ENCODE results near the gene NR6A1. TPM values are rescaled to one million over a fixed set of nuclear protein-coding genes. Genes with fewer than 3 reads are reported as not detected.

Gene NR6A1
- polyA plus RNA-seq, 2 of the 4 experiments (the other 2 are of a cell fraction): 1.7 to 3.3 TPM

DNA sequence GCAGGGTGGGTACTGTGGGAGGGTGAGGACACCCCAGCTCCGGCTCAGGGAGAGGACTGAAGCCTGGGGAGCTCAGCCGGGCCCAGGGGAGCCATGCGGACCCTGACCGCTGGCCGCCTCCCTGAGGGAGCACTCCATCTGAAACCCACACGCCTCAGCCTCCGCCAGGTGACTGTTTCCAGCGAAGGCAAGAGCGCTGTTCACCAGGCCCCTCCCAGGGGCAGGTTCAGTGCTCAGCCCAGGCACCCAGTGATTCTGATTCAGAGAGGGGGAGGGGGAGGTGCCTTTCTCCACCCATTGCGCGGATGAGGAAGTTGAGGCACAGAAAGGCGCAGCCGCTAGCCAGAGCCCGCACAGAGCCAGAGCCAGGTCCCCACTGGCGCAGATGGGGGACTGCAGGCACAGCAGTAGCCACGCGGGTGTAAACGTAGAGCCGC lies 293.9 kb downstream of the NR6A1 start:
- peaks cover 7% of the 10 kb centered on the region; the same call in 2 of the 3 replicates for H3K4me1 ChIP-seq
- CTCF ChIA-PET: interaction anchor here (1.0 to 1.9 kb wide), 8 partner anchors 10 to 59 kb away, joined by 3 to 5 read pairs (median 4); no protein-coding TSS in a partner anchor
- H3K4me3 ChIP-seq: peak overlapping the region; percentile 42
- FAIRE-seq: no peak
- DNase-seq (ENCODE audit: low read depth in 1 of 2, low spot score in 1 of 2): peak; percentile 24 to 58
- 41% methylated on average over 6 of the region's 19 CpGs for WGBS (ENCODE audit: missing lambda C conversion rate)
- ATAC-seq: peak; percentile 22 to 45; a peak in 3 of 6 replicates
- H3K4me2 ChIP-seq: peak overlapping the region; percentile 84
- TF ChIP-seq EP300 (IDR thresholded peaks at IDR 0.05) (no peak), ZSCAN20 (CRISPR knock-in tag; IDR thresholded peaks at IDR 0.05) (no peak)
- TF ChIP-seq, protein P1, sequence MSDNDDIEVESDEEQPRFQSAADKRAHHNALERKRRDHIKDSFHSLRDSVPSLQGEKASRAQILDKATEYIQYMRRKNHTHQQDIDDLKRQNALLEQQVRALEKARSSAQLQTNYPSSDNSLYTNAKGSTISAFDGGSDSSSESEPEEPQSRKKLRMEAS (IDR thresholded peaks at IDR 0.05): peak; percentile 37; the same call in 1 of the 2 replicates
- peak overlapping the region; percentile 49 to 79; a peak in 4 of 6 replicates for H3K27ac ChIP-seq
- POLR2A ChIA-PET: no interaction called here
- no peaks in the 10 kb centered on the region for H3K9me3 ChIP-seq

DNA sequence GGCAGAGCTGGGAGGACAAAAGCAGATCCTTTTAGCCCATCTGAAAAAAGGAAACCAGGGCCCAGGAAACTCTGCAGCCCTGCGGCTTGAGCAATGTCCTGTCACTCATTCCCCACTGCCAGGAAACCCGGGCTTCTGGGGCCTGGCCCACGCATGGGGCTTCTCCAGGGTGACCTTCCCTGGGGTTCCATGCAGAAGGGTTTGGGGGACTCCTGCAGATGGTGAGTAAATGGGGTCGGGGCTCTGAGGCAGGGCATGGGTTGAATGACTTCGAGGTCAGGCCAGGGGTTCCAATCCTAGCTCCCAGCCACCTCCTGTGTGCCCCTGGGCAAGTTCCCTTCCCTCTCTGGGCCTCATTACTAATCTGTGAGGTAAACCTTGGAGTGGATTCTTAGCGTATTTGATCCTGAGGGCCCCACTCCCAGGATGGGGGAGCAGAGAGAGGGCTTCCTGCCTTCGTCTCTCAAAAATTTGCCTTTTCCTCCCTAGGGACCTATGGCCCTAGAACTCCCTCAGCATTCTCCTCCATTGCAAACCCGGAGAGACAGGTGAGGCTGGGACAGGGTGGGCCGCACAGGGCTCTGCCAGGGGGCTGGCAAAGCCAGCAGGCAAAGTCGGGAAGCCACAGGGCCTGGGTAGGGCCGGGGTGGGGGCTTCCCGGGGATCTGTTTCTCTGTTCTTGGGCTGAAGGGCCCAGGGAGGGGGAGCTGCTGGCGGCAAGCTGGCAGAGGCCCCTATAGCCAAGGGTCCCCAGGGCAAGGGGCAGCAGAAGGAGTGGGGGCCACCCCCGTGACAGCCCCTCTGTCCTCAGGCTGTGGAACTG lies 295.0 kb downstream of the NR6A1 start:
- Histone ChIP-seq H3K4me1 (peaks cover 7% of the 10 kb centered on the region; the same call in 2 of the 3 replicates), H3K9me3 (no peaks in the 10 kb centered on the region), H3K4me3 (no peak overlapping the region), H3K4me2 (no peak overlapping the region), H3K27ac (no peak overlapping the region)
- ChIA-PET POLR2A (no interaction called here), CTCF (interaction anchor here (1.1 to 2.0 kb wide), 8 partner anchors 10 to 61 kb away, joined by 3 to 6 read pairs (median 4); no protein-coding TSS in a partner anchor)
- no peak for FAIRE-seq
- ATAC-seq: no peak
- DNase-seq (ENCODE audit: low read depth in 1 of 2, low spot score in 1 of 2): no peak
- no peak for TF ChIP-seq RAD21 (conservative IDR thresholded peaks at IDR 0.05 in 1 of 2, IDR thresholded peaks at IDR 0.05 in 1 of 2)
- TF ChIP-seq, protein P2, sequence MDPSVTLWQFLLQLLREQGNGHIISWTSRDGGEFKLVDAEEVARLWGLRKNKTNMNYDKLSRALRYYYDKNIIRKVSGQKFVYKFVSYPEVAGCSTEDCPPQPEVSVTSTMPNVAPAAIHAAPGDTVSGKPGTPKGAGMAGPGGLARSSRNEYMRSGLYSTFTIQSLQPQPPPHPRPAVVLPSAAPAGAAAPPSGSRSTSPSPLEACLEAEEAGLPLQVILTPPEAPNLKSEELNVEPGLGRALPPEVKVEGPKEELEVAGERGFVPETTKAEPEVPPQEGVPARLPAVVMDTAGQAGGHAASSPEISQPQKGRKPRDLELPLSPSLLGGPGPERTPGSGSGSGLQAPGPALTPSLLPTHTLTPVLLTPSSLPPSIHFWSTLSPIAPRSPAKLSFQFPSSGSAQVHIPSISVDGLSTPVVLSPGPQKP (IDR thresholded peaks at IDR 0.05; ENCODE audit: low read depth, low read length): no peak
- 66% methylated on average over 11 of the region's 14 CpGs for WGBS (ENCODE audit: missing lambda C conversion rate)

DNA sequence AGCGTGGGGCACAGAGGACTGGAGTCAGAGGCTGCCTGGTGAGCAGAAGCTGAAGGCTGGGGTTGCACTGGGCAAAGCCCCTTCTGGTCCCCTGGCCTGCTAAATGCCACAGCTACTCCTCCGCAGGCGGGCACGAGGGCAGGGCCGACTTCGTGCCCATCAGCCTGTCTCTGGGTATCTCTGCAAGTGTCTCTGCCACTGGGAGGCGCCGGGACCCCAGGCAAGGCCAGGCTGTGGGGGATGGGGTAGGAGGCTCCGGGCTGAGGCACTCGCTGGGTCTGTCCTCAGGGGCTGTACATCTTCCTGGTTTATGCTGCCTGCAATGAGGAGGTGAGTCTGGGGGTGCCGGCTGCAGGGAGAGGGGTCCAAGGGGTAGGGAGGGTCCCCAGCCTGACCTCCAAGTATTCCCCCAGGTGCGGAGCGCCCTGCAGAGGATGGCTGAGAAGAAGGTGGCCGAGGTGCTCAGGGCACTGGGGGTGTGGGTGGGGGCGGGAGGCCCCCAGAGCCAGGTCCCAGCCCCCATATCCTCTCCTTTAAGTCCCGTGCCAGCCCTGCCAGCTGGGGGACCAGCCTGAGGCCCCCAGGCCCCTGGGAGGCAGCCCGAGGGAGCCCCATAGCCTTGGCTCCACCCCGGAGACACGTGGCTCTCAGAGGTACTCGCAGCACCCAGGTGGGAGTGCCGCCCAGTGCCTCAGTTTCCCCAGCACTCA lies 295.8 kb downstream of the NR6A1 start:
- CTCF ChIA-PET: interaction anchor here (1.1 to 2.0 kb wide), 7 partner anchors 9 to 62 kb away, joined by 3 to 8 read pairs (median 5); no protein-coding TSS in a partner anchor
- POLR2A ChIA-PET: no interaction called here
- no peak for FAIRE-seq
- no peak for DNase-seq (ENCODE audit: low read depth in 1 of 2, low spot score in 1 of 2)
- TF ChIP-seq, protein P3, sequence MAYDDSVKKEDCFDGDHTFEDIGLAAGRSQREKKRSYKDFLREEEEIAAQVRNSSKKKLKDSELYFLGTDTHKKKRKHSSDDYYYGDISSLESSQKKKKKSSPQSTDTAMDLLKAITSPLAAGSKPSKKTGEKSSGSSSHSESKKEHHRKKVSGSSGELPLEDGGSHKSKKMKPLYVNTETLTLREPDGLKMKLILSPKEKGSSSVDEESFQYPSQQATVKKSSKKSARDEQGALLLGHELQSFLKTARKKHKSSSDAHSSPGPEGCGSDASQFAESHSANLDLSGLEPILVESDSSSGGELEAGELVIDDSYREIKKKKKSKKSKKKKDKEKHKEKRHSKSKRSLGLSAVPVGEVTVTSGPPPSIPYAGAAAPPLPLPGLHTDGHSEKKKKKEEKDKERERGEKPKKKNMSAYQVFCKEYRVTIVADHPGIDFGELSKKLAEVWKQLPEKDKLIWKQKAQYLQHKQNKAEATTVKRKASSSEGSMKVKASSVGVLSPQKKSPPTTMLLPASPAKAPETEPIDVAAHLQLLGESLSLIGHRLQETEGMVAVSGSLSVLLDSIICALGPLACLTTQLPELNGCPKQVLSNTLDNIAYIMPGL (CRISPR knock-in tag; IDR thresholded peaks at IDR 0.05; ENCODE audit: borderline replicate concordance): no peak
- TF ChIP-seq RARB (CRISPR knock-in tag; IDR thresholded peaks at IDR 0.05) (no peak), RAD21 (conservative IDR thresholded peaks at IDR 0.05 in 1 of 2, IDR thresholded peaks at IDR 0.05 in 1 of 2) (peak in 1 of 2 experiments; percentile 38; a peak in 2 of 5 replicates), ZFP36 (IDR thresholded peaks at IDR 0.05; ENCODE audit: borderline replicate concordance, partially characterized antibody) (no peak), EHMT2 (IDR thresholded peaks at IDR 0.05; ENCODE audit: low read depth) (no peak)
- TF ChIP-seq, protein P1 (IDR thresholded peaks at IDR 0.05): no peak
- Histone ChIP-seq H3K4me1 (peaks cover 7% of the 10 kb centered on the region; the same call in 2 of the 3 replicates), H3K4me3 (no peak overlapping the region), H3K27ac (no peak overlapping the region), H3K9me3 (no peaks in the 10 kb centered on the region), H3K4me2 (no peak overlapping the region)
- ATAC-seq: peak in 1 of 2 experiments; percentile 16; a peak in 3 of 6 replicates
- WGBS (ENCODE audit: missing lambda C conversion rate): 67% methylated on average over 13 of the region's 21 CpGs

DNA sequence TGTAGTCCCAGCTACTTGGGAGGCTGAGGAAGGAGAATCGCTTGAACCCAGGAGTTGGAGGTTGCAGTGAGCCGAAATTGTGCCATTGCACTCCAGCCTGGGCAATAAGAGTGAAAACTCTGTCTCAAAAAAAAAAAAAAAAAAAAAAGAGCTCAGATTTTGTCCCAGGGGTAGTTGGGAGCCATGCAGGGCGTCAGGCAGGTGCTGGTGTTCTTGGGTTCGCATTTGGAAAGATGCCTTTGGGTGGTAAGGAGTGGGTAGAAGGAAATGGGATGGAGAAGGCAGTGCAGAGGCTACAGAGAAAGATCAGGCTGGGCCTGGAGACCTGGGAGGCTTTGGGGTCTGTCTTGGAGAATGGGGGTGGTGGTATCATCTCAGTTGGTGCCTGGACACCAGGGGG lies 297.0 kb downstream of the NR6A1 start:
- Histone ChIP-seq H3K4me2 (no peak overlapping the region), H3K9me3 (no peaks in the 10 kb centered on the region), H3K27ac (no peak overlapping the region), H3K4me3 (no peak overlapping the region), H3K4me1 (peaks cover 7% of the 10 kb centered on the region; the same call in 2 of the 3 replicates)
- ATAC-seq (no peak), DNase-seq (ENCODE audit: low read depth in 1 of 2, low spot score in 1 of 2) (no peak), FAIRE-seq (no peak)
- ChIA-PET CTCF (interaction anchor here (0.7 to 2.0 kb wide), 6 partner anchors 10 to 63 kb away, joined by 3 to 8 read pairs (median 4); no protein-coding TSS in a partner anchor), POLR2A (no interaction called here)
- TF ChIP-seq ZFP36 (IDR thresholded peaks at IDR 0.05; ENCODE audit: borderline replicate concordance, partially characterized antibody) (peak; percentile 46), CBX2 (IDR thresholded peaks at IDR 0.05; ENCODE audit: borderline replicate concordance, low read depth) (no peak)
- 67% methylated on average over 4 of the region's 4 CpGs for WGBS (ENCODE audit: missing lambda C conversion rate)

Data from A549 (cell line).